ENCODE data around the gene SPRYD7.

The SPRYD7 gene

GRCh38 chr13:49958321-49958720 lies 22.2 kb upstream of the SPRYD7 start (continued):
- no peak for TF ChIP-seq ZNF302 (tag by site-specific recombination; IDR thresholded peaks at IDR 0.05; ENCODE audit: low read depth)

GRCh38 chr13:49956131-49956530 lies 20.0 kb upstream of the SPRYD7 start:
- TF ChIP-seq ZNF654 (tag by site-specific recombination; IDR thresholded peaks at IDR 0.05; ENCODE audit: low read depth) (no peak), ZNF76 (tag by site-specific recombination; IDR thresholded peaks at IDR 0.05; ENCODE audit: borderline replicate concordance, low read depth) (no peak), PRDM4 (tag by site-specific recombination; IDR thresholded peaks at IDR 0.05) (no peak), SP2 (tag by site-specific recombination; IDR thresholded peaks at IDR 0.05) (no peak), ZBTB44 (tag by site-specific recombination; IDR thresholded peaks at IDR 0.05) (no peak), ZNF555 (tag by site-specific recombination; conservative IDR thresholded peaks at IDR 0.05) (no peak), ZNF670 (tag by site-specific recombination; IDR thresholded peaks at IDR 0.05; ENCODE audit: low read depth) (no peak), ZNF529 (tag by site-specific recombination; IDR thresholded peaks at IDR 0.05; ENCODE audit: insufficient replicate concordance) (no peak), ZXDB (tag by site-specific recombination; IDR thresholded peaks at IDR 0.05) (no peak), ZNF157 (tag by site-specific recombination; IDR thresholded peaks at IDR 0.05) (no peak), ZNF629 (tag by site-specific recombination; IDR thresholded peaks at IDR 0.05) (no peak)
- ChIA-PET CTCF (no interaction called here), POLR2A (no interaction called here)
- Histone ChIP-seq H3K36me3 (ENCODE audit: control insufficient read depth in 2 of 2, insufficient read depth in 1 of 2, low read length in 2 of 2) (no peaks in the 10 kb centered on the region), H3K9me3 (ENCODE audit: control insufficient read depth, insufficient read depth, low read depth, low read length) (no peaks in the 10 kb centered on the region), H3K4me3 (ENCODE audit: low read depth, low read length) (no peak overlapping the region), H3K27ac (ENCODE audit: extremely low read depth, low read depth, low read length) (no peak overlapping the region), H3K4me1 (ENCODE audit: control insufficient read depth, insufficient read depth, low read length) (no peaks in the 10 kb centered on the region)

GRCh38 chr13:49954674-49955455 lies 18.7 kb upstream of the SPRYD7 start:
- no peaks in the 10 kb centered on the region for H3K36me3 ChIP-seq (ENCODE audit: control insufficient read depth in 2 of 2, insufficient read depth in 1 of 2, low read length in 2 of 2)
- H3K27ac ChIP-seq (ENCODE audit: extremely low read depth, low read depth, low read length): no peak overlapping the region
- no peaks in the 10 kb centered on the region for H3K4me1 ChIP-seq (ENCODE audit: control insufficient read depth, insufficient read depth, low read length)
- TF ChIP-seq ZBTB17 (tag by site-specific recombination; IDR thresholded peaks at IDR 0.05) (no peak), ZIC2 (tag by site-specific recombination; IDR thresholded peaks at IDR 0.05) (peak; percentile 51; the same call in 1 of the 2 replicates), ZNF248 (tag by site-specific recombination; IDR thresholded peaks at IDR 0.05) (no peak), ZNF26 (tag by site-specific recombination; IDR thresholded peaks at IDR 0.05) (no peak), ZNF266 (tag by site-specific recombination; IDR thresholded peaks at IDR 0.05; ENCODE audit: low read depth) (no peak), ZNF354C (tag by site-specific recombination; IDR thresholded peaks at IDR 0.05; ENCODE audit: borderline replicate concordance, low read depth) (no peak)
- ChIA-PET POLR2A (interaction anchor here (1.1 kb wide), 1 partner anchor 128 kb away, joined by 4 read pairs; no protein-coding TSS in a partner anchor), CTCF (interaction anchor here (0.7 kb wide), 1 partner anchor 234 kb away, joined by 3 read pairs; no protein-coding TSS in a partner anchor)
- no peaks in the 10 kb centered on the region for H3K9me3 ChIP-seq (ENCODE audit: control insufficient read depth, insufficient read depth, low read depth, low read length)
- no peak overlapping the region for H3K4me3 ChIP-seq (ENCODE audit: low read depth, low read length)
